Measurements from ENCODE around the gene EFEMP1.

DNA sequence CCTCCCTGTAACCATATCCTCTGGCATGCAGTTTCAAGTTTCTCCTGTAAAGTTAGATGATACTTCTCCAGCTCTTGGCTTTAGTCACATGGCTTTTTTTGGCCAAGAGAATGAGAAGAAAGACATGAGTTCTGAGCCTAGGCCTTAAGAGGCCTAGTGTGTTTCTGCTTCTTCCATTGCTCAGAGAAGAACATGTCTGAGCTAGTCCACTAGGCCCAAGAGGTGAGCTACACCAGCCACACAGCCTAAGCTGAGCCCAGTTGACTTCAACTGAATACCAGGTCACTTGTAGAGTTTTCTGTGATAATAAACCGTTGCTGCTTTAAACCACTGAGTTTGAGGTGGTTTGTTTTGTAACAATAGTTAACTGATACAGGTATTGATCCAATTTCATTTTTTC, 19.9 kb upstream of the EFEMP1 start:
- TF ChIP-seq, protein P1, sequence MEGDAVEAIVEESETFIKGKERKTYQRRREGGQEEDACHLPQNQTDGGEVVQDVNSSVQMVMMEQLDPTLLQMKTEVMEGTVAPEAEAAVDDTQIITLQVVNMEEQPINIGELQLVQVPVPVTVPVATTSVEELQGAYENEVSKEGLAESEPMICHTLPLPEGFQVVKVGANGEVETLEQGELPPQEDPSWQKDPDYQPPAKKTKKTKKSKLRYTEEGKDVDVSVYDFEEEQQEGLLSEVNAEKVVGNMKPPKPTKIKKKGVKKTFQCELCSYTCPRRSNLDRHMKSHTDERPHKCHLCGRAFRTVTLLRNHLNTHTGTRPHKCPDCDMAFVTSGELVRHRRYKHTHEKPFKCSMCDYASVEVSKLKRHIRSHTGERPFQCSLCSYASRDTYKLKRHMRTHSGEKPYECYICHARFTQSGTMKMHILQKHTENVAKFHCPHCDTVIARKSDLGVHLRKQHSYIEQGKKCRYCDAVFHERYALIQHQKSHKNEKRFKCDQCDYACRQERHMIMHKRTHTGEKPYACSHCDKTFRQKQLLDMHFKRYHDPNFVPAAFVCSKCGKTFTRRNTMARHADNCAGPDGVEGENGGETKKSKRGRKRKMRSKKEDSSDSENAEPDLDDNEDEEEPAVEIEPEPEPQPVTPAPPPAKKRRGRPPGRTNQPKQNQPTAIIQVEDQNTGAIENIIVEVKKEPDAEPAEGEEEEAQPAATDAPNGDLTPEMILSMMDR (IDR thresholded peaks at IDR 0.05): no peak
- TF ChIP-seq POLR2A (IDR thresholded peaks at IDR 0.05) (no peak), EP300 (IDR thresholded peaks at IDR 0.05) (no peak)

Data from tibial nerve (tissue), 4 donors.